K562 treated with DMSO at 1 percent for 24 hours (cell line): ENCODE results near the gene KRTAP3-3. TPM values are rescaled to one million over a fixed set of nuclear protein-coding genes. Genes with fewer than 3 reads are reported as not detected.

Experiments used
- total RNA-seq: library from RNA; unstranded; fragments of 300-600 nt; gene quantifications from 2 replicates; pipeline ENCODE4 v1.2.3, GENCODE V29; 2022; ENCODE audit warnings: low read depth; ENCODE audit not compliant: insufficient read depth

KRTAP3-3 gene
- total RNA-seq: not detected in 2 replicates

DNA sequence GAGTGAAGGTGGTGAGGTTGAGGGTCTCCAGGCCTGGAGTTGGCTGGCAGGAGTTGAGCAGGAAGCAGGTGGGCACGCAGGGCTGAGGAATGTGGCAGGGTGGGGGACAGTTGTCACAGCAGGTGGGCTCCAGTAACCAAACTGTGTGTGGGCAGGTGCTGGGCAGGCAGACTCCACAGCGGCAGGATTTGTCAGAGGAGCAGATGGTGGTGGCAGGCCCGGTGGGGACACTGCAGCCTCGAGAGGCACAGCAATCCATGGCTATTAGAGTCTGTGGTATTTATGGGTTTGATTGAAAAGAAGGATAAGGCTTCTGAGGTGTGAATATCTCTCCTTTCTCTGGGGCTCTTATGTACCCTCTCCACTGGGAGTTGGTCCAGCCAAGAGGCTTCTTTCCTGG is at the start of gene KRTAP3-3:
TSS of gene KRTAP3-3 (minus strand) at position 326 of the 400 bp plus-strand sequence. CDS start at position 259, 67 bp downstream.

GRCh38 chr17:41040783-41041571 is 47.0 kb upstream of the KRTAP3-3 start, which contains the start of gene KRTAP1-1:
Gene KRTAP1-1, minus strand, starts transcription at chr17:41041450. Its CDS starts 53 bp downstream, at chr17:41041397.

GRCh38 chr17:41034346-41034935 is 40.5 kb upstream of the KRTAP3-3 start, which contains the start of gene KRTAP1-3:
Gene KRTAP1-3, minus strand, starts transcription at chr17:41034874. Its CDS starts 53 bp downstream, at chr17:41034821.

GRCh38 chr17:41029633-41030245 is 35.8 kb upstream of the KRTAP3-3 start, which contains the start of gene KRTAP1-4:
Gene KRTAP1-4, minus strand, starts transcription at chr17:41030195. Its CDS starts 117 bp downstream, at chr17:41030078.

GRCh38 chr17:41026715-41027471 is 32.9 kb upstream of the KRTAP3-3 start, which contains the start of gene KRTAP1-5:
Gene KRTAP1-5, minus strand, starts transcription at chr17:41027208. Its CDS starts 53 bp downstream, at chr17:41027155.

GRCh38 chr17:41008811-41009210 is 14.8 kb upstream of the KRTAP3-3 start, which contains the start of gene KRTAP3-1:
Gene KRTAP3-1, minus strand, starts transcription at chr17:41009128. Its CDS starts 54 bp downstream, at chr17:41009074.

GRCh38 chr17:40999563-40999962 is 5.6 kb upstream of the KRTAP3-3 start, which contains the start of gene KRTAP3-2:
Gene KRTAP3-2, minus strand, starts transcription at chr17:40999906. Its CDS starts 53 bp downstream, at chr17:40999853.

GRCh38 chr17:40984226-40984625 is 9.7 kb downstream of the KRTAP3-3 start, which contains the start of gene KRT40:
Gene KRT40, minus strand, starts transcription at chr17:40984326. Its CDS starts 53 bp downstream, at chr17:40984273.

DNA sequence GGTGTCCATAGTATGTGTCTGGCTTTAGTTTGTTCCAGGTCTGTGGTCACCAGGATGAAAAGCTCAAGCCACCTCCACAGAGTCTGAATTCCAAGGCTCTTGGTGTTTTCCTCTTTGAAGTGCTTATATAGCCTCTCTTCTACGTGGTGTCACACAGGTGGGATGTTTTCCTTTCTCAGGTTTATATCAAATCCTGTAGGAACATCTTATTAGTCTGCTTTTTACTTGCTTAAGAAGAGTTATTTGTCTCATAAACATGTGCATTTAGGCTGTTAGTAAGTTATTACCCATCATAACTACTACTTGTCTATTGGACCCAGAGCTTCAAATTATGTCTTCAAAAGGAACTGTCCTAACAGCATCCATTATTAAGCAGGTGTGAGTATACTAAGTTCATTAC is 27.1 kb downstream of the KRTAP3-3 start, which contains the start of gene KRT39:
TSS of gene KRT39 (minus strand) at position 101 of the 400 bp plus-strand sequence. CDS start at position 9, 92 bp downstream.

Other genes starting within 250 kb of the KRTAP3-3 start
- not detected in 2 replicates for gene KRT25, start 238.8 kb downstream of the KRTAP3-3 start, total RNA-seq
- not detected in 2 replicates for gene KRT26, start 222.0 kb downstream of the KRTAP3-3 start, total RNA-seq
- not detected in 2 replicates for gene KRT27, start 211.6 kb downstream of the KRTAP3-3 start, total RNA-seq
- gene KRT28, start 194.2 kb downstream of the KRTAP3-3 start, total RNA-seq: not detected in 2 replicates
- 61.4 and 78.5 TPM in 2 replicates for gene KRT10, start 171.6 kb downstream of the KRTAP3-3 start, total RNA-seq
- gene KRT12, start 126.9 kb downstream of the KRTAP3-3 start, total RNA-seq: 6.3 and 7.9 TPM in 2 replicates
- not detected in 2 replicates for gene KRT20, start 108.9 kb downstream of the KRTAP3-3 start, total RNA-seq
- gene KRT23, start 56.5 kb downstream of the KRTAP3-3 start, total RNA-seq: not detected in 2 replicates
- gene KRT39, start 27.2 kb downstream of the KRTAP3-3 start, total RNA-seq: not detected in 2 replicates
- not detected in 2 replicates for gene KRT40, start 9.8 kb downstream of the KRTAP3-3 start, total RNA-seq
- gene KRTAP3-2, start 5.7 kb upstream of the KRTAP3-3 start, total RNA-seq: not detected in 2 replicates
- gene KRTAP3-1, start 15.0 kb upstream of the KRTAP3-3 start, total RNA-seq: not detected in 2 replicates
- gene KRTAP1-5, start 33.0 kb upstream of the KRTAP3-3 start, total RNA-seq: not detected in 2 replicates
- gene KRTAP1-4, start 36.0 kb upstream of the KRTAP3-3 start, total RNA-seq: not detected in 2 replicates
- not detected in 2 replicates for gene KRTAP1-3, start 40.7 kb upstream of the KRTAP3-3 start, total RNA-seq
- gene KRTAP1-1, start 47.3 kb upstream of the KRTAP3-3 start, total RNA-seq: not detected in 2 replicates
- not detected in 2 replicates for gene KRTAP2-1, start 53.2 kb upstream of the KRTAP3-3 start, total RNA-seq
- not detected in 2 replicates for gene KRTAP2-2, start 61.1 kb upstream of the KRTAP3-3 start, total RNA-seq
- not detected in 2 replicates for gene KRTAP2-3, start 66.0 kb upstream of the KRTAP3-3 start, total RNA-seq
- gene KRTAP2-4, start 71.7 kb upstream of the KRTAP3-3 start, total RNA-seq: not detected in 2 replicates
- not detected in 2 replicates for gene KRTAP4-7, start 90.0 kb upstream of the KRTAP3-3 start, total RNA-seq
- not detected in 2 replicates for gene KRTAP4-8, start 104.0 kb upstream of the KRTAP3-3 start, total RNA-seq
- not detected in 2 replicates for gene KRTAP4-16, start 108.0 kb upstream of the KRTAP3-3 start, total RNA-seq
- gene KRTAP4-9, start 111.2 kb upstream of the KRTAP3-3 start, total RNA-seq: not detected in 2 replicates
- not detected in 2 replicates for gene KRTAP4-11, start 124.2 kb upstream of the KRTAP3-3 start, total RNA-seq
- not detected in 2 replicates for gene KRTAP4-12, start 130.0 kb upstream of the KRTAP3-3 start, total RNA-seq
- not detected in 2 replicates for gene KRTAP4-6, start 146.4 kb upstream of the KRTAP3-3 start, total RNA-seq
- gene KRTAP4-5, start 155.7 kb upstream of the KRTAP3-3 start, total RNA-seq: not detected in 2 replicates
- not detected in 2 replicates for gene KRTAP4-4, start 166.6 kb upstream of the KRTAP3-3 start, total RNA-seq
- not detected in 2 replicates for gene KRTAP4-3, start 174.1 kb upstream of the KRTAP3-3 start, total RNA-seq
- not detected in 2 replicates for gene KRTAP4-2, start 184.1 kb upstream of the KRTAP3-3 start, total RNA-seq
- gene KRTAP4-1, start 190.7 kb upstream of the KRTAP3-3 start, total RNA-seq: not detected in 2 replicates
- not detected in 2 replicates for gene KRTAP9-1, start 195.7 kb upstream of the KRTAP3-3 start, total RNA-seq
- not detected in 2 replicates for gene KRTAP9-2, start 232.5 kb upstream of the KRTAP3-3 start, total RNA-seq
- not detected in 2 replicates for gene KRTAP9-3, start 238.3 kb upstream of the KRTAP3-3 start, total RNA-seq
- gene KRTAP9-8, start 243.8 kb upstream of the KRTAP3-3 start, total RNA-seq: not detected in 2 replicates